GM21717 (cell line): Measurements from ENCODE around the gene LRP1.
"Not testable (repeated sequence)": the region's sequence is repeated elsewhere in the genome, so short reads cannot be mapped to it uniquely, and the experiment has no call there.

Experiments used
- ATAC-seq: cut with Tn5 transposase; IDR thresholded peaks from one replicate; pipeline ENCODE4 v1.9.1; 2021; ENCODE audit warnings: mild to moderate bottlenecking, moderate library complexity; ENCODE audit not compliant: unreplicated experiment

LRP1 gene

GRCh38 chr12:57110104-57111030 lies 17.9 kb upstream of the LRP1 start:
- ATAC-seq, result peak; percentile 43

- peak; percentile 44 for ATAC-seq
Measured at GRCh38 chr12:57111031-57111734, 17.1 kb upstream of the LRP1 start, which contains the start of gene STAT6. Gene STAT6, minus strand, starts transcription at chr12:57111362. Its CDS starts 3,084 bp downstream, at chr12:57108278.

DNA sequence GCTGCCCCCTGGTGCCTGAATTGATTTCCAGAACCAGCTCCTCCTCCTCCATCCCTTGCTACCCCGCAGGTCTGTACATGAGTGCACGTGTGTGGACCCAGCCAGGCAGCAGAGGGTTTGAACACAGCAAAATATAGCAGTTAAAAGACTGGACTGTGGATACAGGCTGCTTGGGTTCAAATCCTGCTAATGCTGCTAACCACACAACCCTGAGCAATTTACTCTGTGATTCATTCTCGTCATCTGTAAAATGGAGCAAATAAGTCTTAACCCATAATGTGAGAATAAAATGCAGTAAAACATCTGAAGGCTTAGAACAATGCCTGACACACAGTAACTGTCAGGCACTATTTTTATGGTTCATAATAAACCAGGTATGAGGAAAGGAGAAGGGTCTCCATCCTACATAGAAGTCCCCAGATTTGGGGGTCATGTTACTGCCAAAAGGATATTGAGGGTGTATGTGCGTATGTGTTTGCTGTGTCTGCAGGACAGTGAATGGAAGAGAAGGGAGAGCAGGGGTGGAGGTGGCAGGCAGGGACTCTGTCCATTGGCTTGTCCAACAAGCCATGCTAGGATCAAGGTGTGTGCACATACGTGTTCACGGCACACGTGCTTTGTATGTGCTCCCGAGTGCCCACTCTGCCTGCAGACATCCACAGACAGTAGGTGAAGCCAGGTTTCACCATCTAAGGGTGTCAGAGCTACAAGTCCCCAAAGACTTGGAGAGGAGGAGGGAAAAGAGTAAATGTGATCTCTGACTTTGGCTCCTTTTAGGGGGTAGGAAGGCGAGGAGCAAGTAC lies 15.6 kb upstream of the LRP1 start:
- peak; percentile 48 for ATAC-seq

DNA sequence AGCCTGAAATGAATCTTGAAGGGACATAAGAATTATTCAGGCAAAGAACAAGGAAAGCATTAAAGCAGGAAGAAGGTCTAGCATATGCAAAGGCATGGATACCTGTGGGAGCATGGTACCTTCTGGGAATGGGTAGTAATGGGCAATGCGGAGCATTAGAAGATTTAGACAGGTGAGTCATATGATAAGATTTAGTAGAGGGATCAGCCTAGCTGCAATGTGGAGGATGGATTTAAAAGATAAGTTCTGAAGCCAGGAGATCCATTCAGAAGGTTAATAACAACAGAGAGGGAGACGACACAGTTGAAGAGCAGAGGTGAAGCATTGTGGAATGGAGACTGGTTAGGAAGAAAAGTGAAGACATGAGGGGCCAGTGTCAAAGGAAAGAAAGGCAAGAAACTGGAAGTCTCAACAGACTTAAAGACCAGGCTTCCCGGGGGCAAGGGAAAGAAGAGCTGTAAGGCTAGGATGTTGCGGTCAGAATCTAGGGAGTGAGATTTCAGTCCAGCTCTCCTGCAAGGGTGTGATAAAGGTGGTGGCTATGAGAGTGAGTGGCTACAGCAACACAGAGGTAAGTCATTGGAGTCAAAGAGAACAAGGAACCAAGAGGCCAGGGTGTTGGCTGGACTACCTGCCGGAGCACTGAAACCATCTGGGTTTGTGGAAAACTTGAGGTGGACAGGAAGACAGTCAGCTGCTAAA lies 11.6 kb upstream of the LRP1 start:
- ATAC-seq, result no peak

- peak; percentile 63 for ATAC-seq
Measured at GRCh38 chr12:57118711-57119271, 9.5 kb upstream of the LRP1 start.

DNA sequence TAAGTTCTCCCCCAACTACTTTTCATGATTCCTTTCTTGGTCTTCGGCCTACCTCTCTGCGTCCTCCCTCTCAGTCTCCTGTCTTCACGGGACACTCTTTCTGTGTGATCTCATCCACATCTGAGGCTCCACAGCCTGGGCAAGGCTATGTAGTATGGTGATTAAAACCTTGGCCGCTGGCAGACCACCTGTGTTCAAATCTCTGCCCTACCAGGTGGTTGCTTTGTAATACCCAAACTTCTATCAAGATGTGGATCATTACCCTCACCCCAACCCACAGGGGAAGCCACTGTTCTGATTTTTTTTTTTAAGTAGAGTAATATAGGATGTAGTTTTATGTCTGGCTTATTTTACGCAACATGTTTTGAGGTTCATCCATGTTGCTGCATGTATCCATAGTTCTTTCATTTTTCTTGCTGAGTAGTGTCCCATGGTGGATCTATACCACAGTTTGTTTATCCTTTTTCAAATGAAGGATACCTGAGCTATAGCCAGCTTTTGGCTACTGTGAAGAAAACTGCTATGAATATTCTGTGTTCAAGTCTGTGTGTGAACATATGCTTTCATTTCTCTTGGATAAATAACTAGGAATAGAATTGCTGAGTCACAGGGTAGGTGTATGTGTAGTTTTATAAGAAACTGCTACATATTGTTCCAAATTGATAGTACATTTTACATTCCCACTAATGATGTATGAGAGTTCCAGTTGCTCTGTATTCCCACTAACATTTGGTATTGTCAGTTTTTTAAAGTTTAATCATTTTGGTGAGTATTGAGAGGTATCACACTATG lies 8.8 kb upstream of the LRP1 start:
- ATAC-seq, result no peak

GRCh38 chr12:57120718-57121117 lies 7.6 kb upstream of the LRP1 start:
- ATAC-seq, result not testable (repeated sequence)

DNA sequence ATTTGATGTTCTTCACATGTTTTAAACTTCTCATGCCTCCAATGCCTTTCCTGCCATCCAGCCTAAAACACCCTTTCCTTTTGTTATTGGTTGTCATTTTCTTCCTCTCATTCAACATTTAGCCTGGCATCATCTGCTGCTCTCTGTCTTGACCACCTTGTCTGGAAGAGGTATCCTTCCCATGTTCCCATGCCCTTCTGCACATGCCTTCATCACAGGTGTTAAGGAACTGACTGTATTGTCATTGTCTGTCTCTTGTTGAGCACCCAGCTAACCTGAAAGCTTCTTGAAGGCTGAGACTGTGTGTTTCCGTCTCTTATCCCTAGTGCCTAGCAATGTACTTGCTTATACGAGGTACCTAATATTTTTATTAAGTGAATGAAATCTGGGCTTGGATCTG lies 4.5 kb upstream of the LRP1 start:
- ATAC-seq, result no peak

- ATAC-seq, result no peak
Measured at GRCh38 chr12:57124261-57124877, 3.9 kb upstream of the LRP1 start.

DNA sequence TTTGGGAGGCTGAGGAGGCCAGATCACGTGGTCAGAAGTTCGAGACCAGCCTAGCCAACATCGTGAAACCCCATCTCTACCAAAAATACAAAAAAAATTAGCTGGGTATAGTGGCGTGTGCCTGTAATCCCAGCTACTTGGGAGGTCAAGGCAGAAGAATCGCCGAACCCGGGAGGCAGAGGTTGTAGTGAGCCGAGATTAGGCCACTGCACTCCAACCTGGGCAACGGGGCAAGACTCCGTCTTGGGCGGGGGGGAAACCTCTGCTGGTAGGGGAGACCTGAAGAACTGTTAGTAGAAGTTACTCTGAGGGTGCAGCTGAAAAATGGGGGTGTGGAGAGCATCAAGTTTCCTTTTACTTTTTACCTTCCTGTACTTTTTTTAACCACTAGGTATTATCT lies 2.2 kb upstream of the LRP1 start:
- ATAC-seq, result no peak

DNA sequence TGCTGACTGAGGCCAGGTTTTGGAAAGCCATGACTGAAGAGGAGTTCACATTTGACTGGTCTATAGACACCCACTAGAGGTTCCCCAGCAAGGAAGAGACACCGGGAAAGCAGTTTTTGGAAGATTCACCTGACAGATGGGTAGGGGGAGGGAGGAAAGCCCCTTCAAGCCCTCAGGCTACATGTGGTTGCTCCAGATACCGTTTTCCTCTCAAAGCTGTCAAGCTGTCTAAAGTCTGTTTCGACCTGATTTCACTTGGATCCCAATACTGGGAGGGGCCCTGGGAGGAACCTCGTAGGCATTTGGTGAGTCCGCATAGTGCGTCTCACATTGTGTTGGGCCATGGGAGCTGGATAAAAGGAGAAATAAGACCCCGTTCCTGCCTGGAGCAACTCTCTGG lies 1.7 kb upstream of the LRP1 start:
- no peak for ATAC-seq

DNA sequence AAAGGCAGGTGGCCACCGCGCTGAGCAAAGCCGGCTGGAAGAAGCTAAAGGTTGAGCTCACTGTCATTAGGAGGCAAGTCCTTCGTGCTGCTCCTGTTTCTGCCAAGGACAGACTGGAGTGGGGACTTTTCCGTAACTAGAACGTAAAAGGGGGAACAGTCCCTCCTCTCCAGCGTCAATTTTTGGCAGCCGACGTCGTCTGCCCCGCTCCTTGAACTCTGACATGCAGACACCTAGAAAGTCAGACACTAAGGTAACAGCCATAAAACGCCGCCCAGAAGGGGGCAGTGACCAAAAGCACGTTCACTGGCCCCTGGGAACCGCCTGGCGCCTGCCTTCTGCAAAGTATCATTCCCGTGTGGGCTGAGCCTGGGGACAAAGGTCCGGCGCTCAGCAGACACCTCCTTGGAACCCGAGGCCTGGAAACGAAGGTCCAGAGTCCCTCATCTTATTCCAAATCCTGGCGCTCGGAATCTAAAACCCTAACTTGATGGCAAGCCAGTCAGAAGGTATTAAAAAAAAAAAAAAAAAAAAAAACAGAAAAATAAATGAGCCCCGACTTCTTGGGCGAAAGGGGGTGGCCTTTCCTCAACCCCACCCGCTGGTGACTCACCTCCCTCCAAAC lies 1.1 kb upstream of the LRP1 start:
- no peak for ATAC-seq

DNA sequence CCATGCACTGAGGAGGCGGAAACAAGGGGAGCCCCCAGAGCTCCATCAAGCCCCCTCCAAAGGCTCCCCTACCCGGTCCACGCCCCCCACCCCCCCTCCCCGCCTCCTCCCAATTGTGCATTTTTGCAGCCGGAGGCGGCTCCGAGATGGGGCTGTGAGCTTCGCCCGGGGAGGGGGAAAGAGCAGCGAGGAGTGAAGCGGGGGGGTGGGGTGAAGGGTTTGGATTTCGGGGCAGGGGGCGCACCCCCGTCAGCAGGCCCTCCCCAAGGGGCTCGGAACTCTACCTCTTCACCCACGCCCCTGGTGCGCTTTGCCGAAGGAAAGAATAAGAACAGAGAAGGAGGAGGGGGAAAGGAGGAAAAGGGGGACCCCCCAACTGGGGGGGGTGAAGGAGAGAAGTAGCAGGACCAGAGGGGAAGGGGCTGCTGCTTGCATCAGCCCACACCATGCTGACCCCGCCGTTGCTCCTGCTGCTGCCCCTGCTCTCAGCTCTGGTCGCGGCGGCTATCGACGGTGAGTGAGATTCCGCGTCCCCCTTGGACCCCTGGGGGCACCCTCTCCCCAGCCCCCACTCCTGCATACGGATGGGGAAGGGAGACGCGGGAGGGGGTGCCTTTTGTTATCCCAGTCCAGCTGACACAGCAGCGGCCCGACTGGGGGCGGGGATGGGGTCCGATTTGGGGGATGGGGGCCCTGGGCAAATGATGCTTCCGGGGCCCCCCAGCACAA lies 400 bp downstream of the LRP1 start:
- no peak for ATAC-seq

DNA sequence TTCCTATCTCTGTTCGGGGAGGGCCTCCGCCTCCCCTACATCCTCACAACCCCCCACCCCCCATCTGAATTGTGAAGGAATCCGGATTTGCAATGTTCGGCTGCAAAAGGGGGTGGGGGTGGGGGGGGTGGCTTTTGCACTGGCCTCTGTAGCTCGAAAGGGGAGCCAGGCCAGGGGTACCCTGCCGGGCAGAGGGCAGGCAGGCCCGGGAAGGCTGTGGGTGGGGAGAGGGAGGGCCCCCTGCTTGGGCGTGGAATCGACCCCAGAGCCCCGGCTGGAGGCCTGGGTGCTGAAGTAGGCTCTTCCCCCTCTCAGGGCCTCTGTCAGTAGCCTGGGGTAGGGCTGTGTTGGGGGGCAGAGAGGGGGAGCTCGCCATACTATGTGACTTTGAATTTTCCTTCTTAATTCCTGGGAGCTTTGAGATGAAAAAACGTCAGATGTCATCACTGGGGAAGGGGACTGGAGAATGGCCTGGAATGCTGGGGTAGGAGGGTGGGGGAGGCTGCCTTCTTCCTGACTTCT lies 1.1 kb downstream of the LRP1 start:
- no peak for ATAC-seq

- no peak for ATAC-seq
Measured at GRCh38 chr12:57129889-57130288, 1.6 kb downstream of the LRP1 start.

- no peak for ATAC-seq
Measured at GRCh38 chr12:57130941-57131340, 2.7 kb downstream of the LRP1 start.

DNA sequence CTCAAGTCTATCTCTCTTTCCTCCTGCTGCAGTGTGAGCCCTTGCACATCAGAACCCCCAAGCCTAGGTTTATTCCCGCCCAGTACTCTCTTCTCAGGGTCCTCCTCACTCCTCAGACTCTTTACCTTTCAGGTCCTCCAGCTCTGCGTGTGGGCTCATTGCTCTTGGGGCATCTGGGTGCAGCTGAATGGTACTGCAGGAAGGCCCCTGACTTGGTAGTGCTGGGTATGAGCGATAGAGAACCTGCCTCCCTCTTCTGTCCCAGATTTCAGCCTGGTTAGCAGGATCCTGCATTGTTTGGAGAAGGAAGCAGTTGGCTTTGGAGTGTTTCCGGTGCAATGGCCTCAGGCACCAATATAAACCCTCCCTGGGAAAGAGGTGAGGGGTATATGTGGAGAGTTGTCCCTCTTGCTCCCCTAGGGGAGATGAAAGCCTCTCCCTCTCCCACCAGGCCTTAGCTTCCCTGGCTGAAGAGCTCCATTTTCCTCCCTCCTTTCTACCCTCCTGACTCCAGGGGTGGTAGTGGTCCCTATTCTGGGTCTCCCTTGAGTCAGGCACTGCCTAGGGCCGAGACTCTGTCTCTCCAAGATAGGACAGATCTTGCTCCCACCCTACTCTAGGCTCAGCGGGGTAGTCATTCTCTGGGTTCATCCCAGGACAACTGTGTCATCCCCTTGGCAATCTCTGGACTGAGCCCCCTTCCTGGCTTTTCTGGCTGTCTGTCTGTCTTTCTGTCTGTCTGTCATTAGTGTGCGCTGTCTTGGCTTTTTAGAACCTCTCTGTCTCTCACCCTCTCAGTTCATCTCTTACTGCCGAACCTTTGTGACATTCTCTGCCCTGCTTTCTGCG lies 3.8 kb downstream of the LRP1 start:
- ATAC-seq, result no peak
